Activated CD8-positive, alpha-beta memory T cell treated with anti-CD3 and anti-CD28 coated beads, Interleukin-2, amount 50 U/mL, for 24 hours (primary cell): Measurements from ENCODE around the gene UBE3D.
"Not testable (repeated sequence)": the region's sequence is repeated elsewhere in the genome, so short reads cannot be mapped to it uniquely, and the experiment has no call there.

Experiments used
- DNase-seq: peaks from one replicate; pipeline ENCODE4 v3.0.0-alpha.2; 2020; ENCODE audit errors: extremely low read depth

Gene UBE3D

GRCh38 chr6:83055366-83055964 lies 10.2 kb downstream of the UBE3D start:
- DNase-seq = no peak

GRCh38 chr6:83053678-83054077 lies 12.0 kb downstream of the UBE3D start:
- DNase-seq = no peak

GRCh38 chr6:83051377-83052172 lies 14.1 kb downstream of the UBE3D start:
- no peak for DNase-seq

- no peak for DNase-seq
Measured at GRCh38 chr6:83047065-83047754, 18.4 kb downstream of the UBE3D start.

- no peak for DNase-seq
Measured at GRCh38 chr6:83044091-83044768, 21.4 kb downstream of the UBE3D start.

GRCh38 chr6:83042467-83043053 lies 23.1 kb downstream of the UBE3D start:
- no peak for DNase-seq

GRCh38 chr6:83038246-83038645 lies 27.4 kb downstream of the UBE3D start:
- DNase-seq = no peak

GRCh38 chr6:83031689-83032088 lies 34.0 kb downstream of the UBE3D start:
- no peak for DNase-seq

GRCh38 chr6:83019741-83020140 lies 45.9 kb downstream of the UBE3D start:
- no peak for DNase-seq

GRCh38 chr6:83011131-83011530 lies 54.5 kb downstream of the UBE3D start:
- DNase-seq = not testable (repeated sequence)

- DNase-seq = no peak
Measured at GRCh38 chr6:83008626-83009025, 57.0 kb downstream of the UBE3D start.

GRCh38 chr6:83006270-83006905 lies 59.3 kb downstream of the UBE3D start:
- DNase-seq = no peak

GRCh38 chr6:82996156-82996555 lies 69.5 kb downstream of the UBE3D start:
- DNase-seq = no peak

GRCh38 chr6:82995066-82995465 lies 70.6 kb downstream of the UBE3D start:
- DNase-seq = no peak

- no peak for DNase-seq
Measured at GRCh38 chr6:82989736-82990290, 75.8 kb downstream of the UBE3D start.

- DNase-seq = no peak
Measured at GRCh38 chr6:82988930-82989351, 76.7 kb downstream of the UBE3D start.

- no peak for DNase-seq
Measured at GRCh38 chr6:82987951-82988350, 77.7 kb downstream of the UBE3D start.

GRCh38 chr6:82987416-82987815 lies 78.2 kb downstream of the UBE3D start:
- DNase-seq = no peak

- DNase-seq = no peak
Measured at GRCh38 chr6:82984720-82985119, 80.9 kb downstream of the UBE3D start.

GRCh38 chr6:82980086-82980485 lies 85.6 kb downstream of the UBE3D start:
- no peak for DNase-seq

- DNase-seq = no peak
Measured at GRCh38 chr6:82979657-82980056, 86.0 kb downstream of the UBE3D start.
